BLaER1 treated with 17β-estradiol and CSF1 and Interleukin-3, amounts not matched to agents 10 nM and 100 nM (cell line): ENCODE data around the gene BCKDK.
"Not testable (repeated sequence)": the region's sequence is repeated elsewhere in the genome, so short reads cannot be mapped to it uniquely, and the experiment has no call there.

ENCODE experiments used
- H3K27ac ChIP-seq, 11 experiments: shearing (Covaris generic); formaldehyde crosslinking; 2 replicates each; pipeline ENCODE4 v1.8.1; 2022
- H3K27me3 ChIP-seq, 11 experiments: shearing (Covaris generic); formaldehyde crosslinking; 2 replicates each; pipeline ENCODE4 v1.8.1; 2022
- H3K36me3 ChIP-seq, 11 experiments: shearing (Covaris generic); formaldehyde crosslinking; 2 replicates each; pipeline ENCODE4 v1.8.1; 2022
- H3K4me1 ChIP-seq, 10 experiments: shearing (Covaris generic); formaldehyde crosslinking; 2 replicates each; pipeline ENCODE4 v1.8.1; 2022
- H3K4me2 ChIP-seq, 11 experiments: shearing (Covaris generic); formaldehyde crosslinking; 2 replicates each; pipeline ENCODE4 v1.8.1; 2022
- H3K4me3 ChIP-seq, 10 experiments: shearing (Covaris generic); formaldehyde crosslinking; 2 replicates each; pipeline ENCODE4 v1.8.1; 2022
- H3K9ac ChIP-seq, 11 experiments: shearing (Covaris generic); formaldehyde crosslinking; 2 replicates each; pipeline ENCODE4 v1.8.1; 2022
- H3K9me3 ChIP-seq, 11 experiments: shearing (Covaris generic); formaldehyde crosslinking; replicated peaks in 1 of 11; 2 replicates each; pipeline ENCODE4 v1.8.1; 2022
- H4K20me1 ChIP-seq, 11 experiments: shearing (Covaris generic); formaldehyde crosslinking; 2 replicates each; pipeline ENCODE4 v1.8.1; 2022
- Cebpa-rat ChIP-seq, 11 experiments: shearing (Covaris generic); IDR thresholded peaks; 2 replicates each; pipeline ENCODE4 v1.8.1; 2022

BCKDK gene

GRCh38 chr16:31143011-31143693 lies 35.0 kb downstream of the BCKDK start:
- H3K27ac ChIP-seq, result peak overlapping the region; percentile 74 to 88 (median 82); a peak in 21 of 22 replicates
- peak overlapping the region; percentile 68 to 86 (median 83); a peak in 21 of 22 replicates for H3K9ac ChIP-seq
- H3K27me3 ChIP-seq, result no peaks in the 10 kb centered on the region
- no peaks in the 10 kb centered on the region for H3K36me3 ChIP-seq
- H3K4me3 ChIP-seq, result peak overlapping the region; percentile 48 to 71 (median 58); a peak in 18 of 20 replicates
- no peak for TF ChIP-seq Cebpa-rat (IDR thresholded peaks at IDR 0.05)
- H3K9me3 ChIP-seq, result no peaks in the 10 kb centered on the region
- no peaks in the 10 kb centered on the region for H4K20me1 ChIP-seq
- H3K4me2 ChIP-seq, result peak overlapping the region; percentile 84 to 98 (median 95)
- peaks cover 27 to 48% (median 38%) of the 10 kb centered on the region in 10 experiments for H3K4me1 ChIP-seq

- H3K4me1 ChIP-seq, result peaks cover 27 to 49% (median 39%) of the 10 kb centered on the region in 10 experiments
- no peak overlapping the region for H3K9ac ChIP-seq
- no peaks in the 10 kb centered on the region for H4K20me1 ChIP-seq
- H3K4me2 ChIP-seq, result 0 out of 22 replicates have a peak overlapping the region, but pooled peaks of 1 of the 11 experiments have one; percentile 98
- no peaks in the 10 kb centered on the region for H3K36me3 ChIP-seq
- no peak overlapping the region for H3K4me3 ChIP-seq
- TF ChIP-seq Cebpa-rat (IDR thresholded peaks at IDR 0.05), result no peak
- H3K27ac ChIP-seq, result no peak overlapping the region
- H3K27me3 ChIP-seq, result no peaks in the 10 kb centered on the region
- H3K9me3 ChIP-seq, result no peaks in the 10 kb centered on the region
Observed at GRCh38 chr16:31143694-31144148, 35.5 kb downstream of the BCKDK start.

DNA sequence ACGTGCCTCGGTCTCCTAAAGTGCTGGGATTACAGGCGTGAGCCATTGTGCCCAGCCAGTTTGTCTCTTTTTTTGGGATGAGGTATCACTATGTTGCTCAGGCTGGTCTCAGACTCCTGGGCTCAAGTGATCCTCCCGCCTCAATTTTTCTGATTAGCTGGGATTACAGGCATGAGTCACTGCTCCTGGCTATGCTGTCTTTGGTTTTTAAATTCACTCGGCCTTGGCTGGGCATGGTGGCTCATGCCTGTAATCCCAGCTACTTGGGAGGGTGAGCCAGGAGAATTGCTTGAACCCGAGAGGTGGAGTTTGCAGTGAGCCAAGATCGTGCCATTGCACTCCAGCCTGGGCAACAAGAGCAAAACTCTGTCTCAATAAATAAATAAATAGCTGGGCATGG lies 36.2 kb downstream of the BCKDK start:
- H3K4me2 ChIP-seq, H3K9ac ChIP-seq, H3K27ac ChIP-seq, H3K27me3 ChIP-seq, H3K4me3 ChIP-seq, H3K9me3 ChIP-seq, H3K36me3 ChIP-seq, H4K20me1 ChIP-seq: not testable (repeated sequence)
- peaks cover 33 to 49% (median 42%) of the 10 kb centered on the region in 10 experiments for H3K4me1 ChIP-seq

DNA sequence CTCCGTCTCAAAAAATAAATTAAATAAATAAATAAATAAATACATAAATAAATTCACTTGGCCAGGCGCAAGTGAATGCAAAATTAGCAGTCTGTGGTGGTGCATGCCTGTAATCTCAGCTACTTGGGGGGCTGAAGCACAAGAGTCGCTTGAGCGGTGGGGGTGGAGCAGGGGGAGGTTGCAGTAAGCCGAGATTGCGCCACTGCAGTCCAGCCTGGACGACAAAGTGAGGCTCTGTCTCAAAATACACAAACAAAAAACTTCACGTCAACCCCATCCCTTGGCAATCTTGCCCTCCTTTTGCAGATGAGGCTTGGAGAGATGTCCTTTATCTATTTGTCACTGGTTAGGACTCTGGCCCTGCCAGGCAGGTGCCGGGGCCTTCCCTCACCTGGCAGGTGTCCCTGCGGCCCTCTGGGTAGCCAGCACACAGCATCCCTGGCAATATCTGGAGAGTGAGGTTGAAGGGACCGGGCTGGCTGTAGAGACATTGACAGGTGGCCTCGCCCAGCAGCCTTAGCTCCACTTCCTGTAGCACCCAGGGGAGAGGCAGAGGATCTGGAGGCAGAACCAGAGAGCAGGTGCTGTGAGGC lies 37.3 kb downstream of the BCKDK start:
- Histone ChIP-seq H4K20me1 (no peaks in the 10 kb centered on the region), H3K9ac (no peak overlapping the region), H3K27me3 (no peaks in the 10 kb centered on the region), H3K4me1 (peaks cover 38 to 54% (median 46%) of the 10 kb centered on the region in 10 experiments), H3K27ac (no peak overlapping the region), H3K4me3 (no peak overlapping the region), H3K4me2 (no peak overlapping the region), H3K9me3 (no peaks in the 10 kb centered on the region), H3K36me3 (no peaks in the 10 kb centered on the region)
- no peak for TF ChIP-seq Cebpa-rat (IDR thresholded peaks at IDR 0.05)

DNA sequence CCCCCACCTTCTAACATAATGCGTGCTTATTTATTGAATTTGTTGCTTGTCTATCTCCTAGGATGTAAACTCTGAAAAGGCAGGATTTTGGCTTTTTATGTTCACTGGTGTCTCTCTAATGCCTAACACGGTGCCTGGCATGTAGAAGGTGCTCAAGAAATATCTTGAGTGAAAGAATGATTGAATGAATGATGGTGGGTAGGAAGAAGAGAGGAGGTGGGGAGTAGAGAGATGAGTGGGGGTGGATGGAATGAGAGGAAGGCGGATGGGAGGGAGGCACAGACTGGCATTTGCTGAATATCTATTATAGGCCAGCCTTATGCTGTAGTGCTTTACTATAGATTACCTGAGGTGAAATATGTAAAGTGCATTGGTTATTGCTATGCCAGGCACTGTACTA lies 39.4 kb downstream of the BCKDK start:
- Histone ChIP-seq H3K4me2 (no peak overlapping the region), H4K20me1 (no peaks in the 10 kb centered on the region), H3K4me3 (no peak overlapping the region), H3K9me3 (no peaks in the 10 kb centered on the region), H3K9ac (no peak overlapping the region), H3K4me1 (peaks cover 32 to 56% (median 40%) of the 10 kb centered on the region in 10 experiments), H3K27me3 (no peaks in the 10 kb centered on the region), H3K27ac (no peak overlapping the region), H3K36me3 (no peaks in the 10 kb centered on the region)
- TF ChIP-seq Cebpa-rat (IDR thresholded peaks at IDR 0.05), result no peak

- Histone ChIP-seq H3K4me2 (peak overlapping the region in 5 of 11 experiments; percentile 80 to 94 (median 87); a peak in 7 of 22 replicates), H3K4me3 (no peak overlapping the region), H3K27ac (no peak overlapping the region), H3K27me3 (no peaks in the 10 kb centered on the region), H3K9ac (no peak overlapping the region), H4K20me1 (no peaks in the 10 kb centered on the region), H3K4me1 (peaks cover 25 to 49% (median 33%) of the 10 kb centered on the region in 10 experiments), H3K9me3 (no peaks in the 10 kb centered on the region), H3K36me3 (no peaks in the 10 kb centered on the region)
- TF ChIP-seq Cebpa-rat (IDR thresholded peaks at IDR 0.05), result no peak
Observed at GRCh38 chr16:31148281-31148728, 40.1 kb downstream of the BCKDK start.

GRCh38 chr16:31148896-31149295 lies 40.7 kb downstream of the BCKDK start:
- Histone ChIP-seq H3K4me3 (peak overlapping the region in 4 of 10 experiments; percentile 15 to 42 (median 34); a peak in 4 of 20 replicates), H3K27ac (peak overlapping the region; percentile 18 to 77 (median 57); a peak in 17 of 22 replicates), H3K9me3 (no peaks in the 10 kb centered on the region), H3K36me3 (no peaks in the 10 kb centered on the region), H3K27me3 (no peaks in the 10 kb centered on the region), H3K4me1 (peaks cover 25 to 49% (median 33%) of the 10 kb centered on the region in 10 experiments), H4K20me1 (no peaks in the 10 kb centered on the region), H3K9ac (peak overlapping the region in 8 of 11 experiments; percentile 12 to 75 (median 60); a peak in 11 of 22 replicates), H3K4me2 (peak overlapping the region; percentile 48 to 94 (median 72); a peak in 19 of 22 replicates)
- no peak for TF ChIP-seq Cebpa-rat (IDR thresholded peaks at IDR 0.05)

DNA sequence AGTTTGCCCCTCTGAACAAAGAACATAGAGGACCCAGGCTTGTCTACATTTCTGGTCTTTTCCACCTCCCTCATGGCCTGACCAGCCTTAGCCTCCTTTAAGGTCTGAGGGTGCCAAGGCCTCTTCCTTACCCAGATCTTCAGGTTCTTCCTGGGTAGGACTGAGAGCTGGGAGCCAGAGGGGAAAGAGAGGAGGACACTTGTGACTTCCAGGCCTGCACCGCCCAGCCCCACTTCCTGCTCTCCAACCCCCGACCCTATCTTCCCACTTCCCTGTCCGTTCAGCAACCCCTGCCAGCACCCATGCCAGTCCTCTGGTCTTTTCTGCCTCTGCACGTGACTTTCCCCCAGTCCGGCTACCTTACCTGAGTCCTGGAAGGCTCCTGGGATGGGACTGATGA lies 41.1 kb downstream of the BCKDK start:
- H3K9me3 ChIP-seq, result no peaks in the 10 kb centered on the region
- H3K4me2 ChIP-seq, result peak overlapping the region; percentile 48 to 94 (median 72)
- peak overlapping the region in 6 of 10 experiments; percentile 1 to 42 (median 27); a peak in 10 of 20 replicates for H3K4me3 ChIP-seq
- H3K36me3 ChIP-seq, result no peaks in the 10 kb centered on the region
- H3K9ac ChIP-seq, result peak overlapping the region in 10 of 11 experiments; percentile 12 to 75 (median 54); a peak in 13 of 22 replicates
- no peaks in the 10 kb centered on the region for H3K27me3 ChIP-seq
- TF ChIP-seq Cebpa-rat (IDR thresholded peaks at IDR 0.05), result no peak
- H3K27ac ChIP-seq, result peak overlapping the region; percentile 18 to 77 (median 57); a peak in 20 of 22 replicates
- no peaks in the 10 kb centered on the region for H4K20me1 ChIP-seq
- peaks cover 25 to 49% (median 33%) of the 10 kb centered on the region in 10 experiments for H3K4me1 ChIP-seq
